CD14-positive monocyte (primary cell): ENCODE measurements around the gene PTGFRN. TPM values are rescaled to one million over a fixed set of nuclear protein-coding genes. Genes with fewer than 3 reads are reported as not detected.
A peak's percentile ranks its signal among the peaks of the same experiment; 100 is the strongest.

Experiments used
- DNase-seq, 3 donors: peaks; one replicate each; pipeline ENCODE4 v3.0.0-alpha.2; 2011 to 2022
- H2AFZ ChIP-seq: 2 replicates; pipeline ENCODE4 v1.6.0; 2012; ENCODE audit warnings: mild to moderate bottlenecking, low read depth, low read length, inconsistent platforms; ENCODE audit not compliant: insufficient read depth, poor library complexity, severe bottlenecking
- H3K27ac ChIP-seq, 2 donors: 1 replicate in 1 of 2; 2 replicates in 1 of 2; pipeline ENCODE4 v1.5.1; 2012 to 2013; ENCODE audit warnings: low read length in 2 of 2, control low read depth in 1 of 2, inconsistent platforms in 1 of 2, low read depth in 1 of 2, mild to moderate bottlenecking in 1 of 2
- H3K27me3 ChIP-seq, 2 donors: one replicate each; pipeline versions ENCODE4 v1.6.0 to v1.6.1; 2011 to 2013; ENCODE audit warnings: low read length in 2 of 2; ENCODE audit not compliant: control insufficient read depth in 2 of 2, insufficient read depth in 2 of 2
- H3K36me3 ChIP-seq, 2 donors: replicated peaks in 1 of 2; 1 replicate in 1 of 2; 2 replicates in 1 of 2; pipeline versions ENCODE4 v1.5.1 to v1.6.1; 2012 to 2013; ENCODE audit warnings: low read length in 2 of 2, control low read depth in 1 of 2, inconsistent platforms in 1 of 2, mild to moderate bottlenecking in 1 of 2; ENCODE audit not compliant: insufficient read depth in 2 of 2, control insufficient read depth in 1 of 2
- H3K4me1 ChIP-seq, 2 donors: 1 replicate in 1 of 2; 2 replicates in 1 of 2; pipeline versions ENCODE4 v1.5.1 to v1.6.1; 2012 to 2013; ENCODE audit warnings: low read length in 2 of 2, control low read depth in 1 of 2, inconsistent platforms in 1 of 2, mild to moderate bottlenecking in 1 of 2, moderate library complexity in 1 of 2; ENCODE audit not compliant: insufficient read depth in 2 of 2, control insufficient read depth in 1 of 2
- H3K4me2 ChIP-seq: replicated peaks from 2 replicates; pipeline ENCODE3; 2012; ENCODE audit warnings: low read length, moderate library complexity, mild to moderate bottlenecking; ENCODE audit not compliant: poor library complexity, severe bottlenecking; ENCODE audit errors: extremely low read depth
- H3K4me3 ChIP-seq, 3 experiments: fragments of 200-600 bp in 1 of 3; sonication (generic) in 1 of 3; replicated peaks in 1 of 3; 1 replicate in 2 of 3; 2 replicates in 1 of 3; pipeline ENCODE4 v1.5.1; 2011 to 2013; ENCODE audit warnings: low read length in 3 of 3, mild to moderate bottlenecking in 3 of 3, control low read depth in 2 of 3, low read depth in 2 of 3, inconsistent platforms in 1 of 3, moderate library complexity in 1 of 3
- H3K79me2 ChIP-seq: 2 replicates; pipeline ENCODE4 v1.6.0; 2012; ENCODE audit warnings: mild to moderate bottlenecking, control low read depth, inconsistent platforms, low read length, moderate library complexity; ENCODE audit not compliant: insufficient read depth
- H3K9ac ChIP-seq: 2 replicates; pipeline ENCODE4 v1.6.0; 2017; ENCODE audit warnings: low read length, mild to moderate bottlenecking; ENCODE audit not compliant: insufficient read depth, poor library complexity, severe bottlenecking
- H3K9me3 ChIP-seq, 2 donors: replicated peaks in 1 of 2; 1 replicate in 1 of 2; 2 replicates in 1 of 2; pipeline versions ENCODE4 v1.5.1 to v1.6.1; 2012 to 2013; ENCODE audit warnings: low read length in 2 of 2, control low read depth in 1 of 2; ENCODE audit not compliant: control insufficient read depth in 1 of 2, insufficient read depth in 1 of 2
- H4K20me1 ChIP-seq: 2 replicates; pipeline ENCODE4 v1.6.0; 2012; ENCODE audit warnings: mild to moderate bottlenecking, low read length, control low read depth, moderate library complexity; ENCODE audit not compliant: insufficient read depth
- H3K27ac Mint-ChIP-seq, 7 donors: one replicate each; pipeline ENCODE4 v1.8.0; 2020; ENCODE audit warnings: mild to moderate bottlenecking in 7 of 7, mixed read lengths in 7 of 7, moderate library complexity in 6 of 7, inconsistent platforms in 2 of 7
- H3K27me3 Mint-ChIP-seq, 3 donors: one replicate each; pipeline ENCODE4 v1.8.0; 2021 to 2022; ENCODE audit warnings: low read depth in 3 of 3, mild to moderate bottlenecking in 3 of 3, mixed read lengths in 3 of 3, moderate library complexity in 3 of 3, inconsistent platforms in 1 of 3
- H3K36me3 Mint-ChIP-seq, 2 donors: one replicate each; pipeline ENCODE4 v1.8.0; 2020; ENCODE audit warnings: mixed read lengths in 2 of 2, inconsistent platforms in 1 of 2, mild to moderate bottlenecking in 1 of 2
- H3K4me1 Mint-ChIP-seq: one replicate; pipeline ENCODE4 v1.8.0; 2020; ENCODE audit warnings: mild to moderate bottlenecking, mixed read lengths
- H3K4me3 Mint-ChIP-seq, 2 donors: one replicate each; pipeline ENCODE4 v1.8.0; 2020; ENCODE audit warnings: mild to moderate bottlenecking in 2 of 2, mixed read lengths in 2 of 2, moderate library complexity in 1 of 2
- H3K9me3 Mint-ChIP-seq, 7 donors: one replicate each; pipeline ENCODE4 v1.8.0; 2020 to 2022; ENCODE audit warnings: mixed read lengths in 7 of 7, mild to moderate bottlenecking in 6 of 7, moderate library complexity in 6 of 7, inconsistent platforms in 2 of 7
- WGBS: methylation state at CpG from one replicate; pipeline ENCODE4 v1.1.5; 2013; ENCODE audit warnings: missing lambda C conversion rate; ENCODE audit not compliant: insufficient coverage; 5-methylcytosine and 5-hydroxymethylcytosine counted together
- intact Hi-C, 2 donors: fragments of 100-400 bp; cut with micrococcal nuclease; formaldehyde crosslinking; loops; one replicate each; pipeline versions ENCODE4 v1.15.0 to v1.15.1; 2023
- polyA plus RNA-seq, 3 donors: library from polyadenylated mRNA; depleted of rRNA in 1 of 3; unstranded in 2 of 3; stranded (reverse) in 1 of 3; fragments of 300-500 nt in 2 of 3; fragments of >200 nt in 1 of 3; fragmentation: Illumina TruSeq in 2 of 3; gene quantifications; 1 replicate in 2 of 3; 2 replicates in 1 of 3; pipeline ENCODE4 v1.2.3, GENCODE V29; 2012 to 2021
- TF ChIP-seq, protein P1 (sequence below): fragments of 200-600 bp; IDR thresholded peaks from one replicate; pipeline ENCODE4 v1.8.0; 2022; ENCODE audit warnings: antibody characterized with exemption, mild to moderate bottlenecking

The PTGFRN gene
- polyA plus RNA-seq, 3 donors, result 1.5 to 2.9 (median 1.6) TPM

DNA sequence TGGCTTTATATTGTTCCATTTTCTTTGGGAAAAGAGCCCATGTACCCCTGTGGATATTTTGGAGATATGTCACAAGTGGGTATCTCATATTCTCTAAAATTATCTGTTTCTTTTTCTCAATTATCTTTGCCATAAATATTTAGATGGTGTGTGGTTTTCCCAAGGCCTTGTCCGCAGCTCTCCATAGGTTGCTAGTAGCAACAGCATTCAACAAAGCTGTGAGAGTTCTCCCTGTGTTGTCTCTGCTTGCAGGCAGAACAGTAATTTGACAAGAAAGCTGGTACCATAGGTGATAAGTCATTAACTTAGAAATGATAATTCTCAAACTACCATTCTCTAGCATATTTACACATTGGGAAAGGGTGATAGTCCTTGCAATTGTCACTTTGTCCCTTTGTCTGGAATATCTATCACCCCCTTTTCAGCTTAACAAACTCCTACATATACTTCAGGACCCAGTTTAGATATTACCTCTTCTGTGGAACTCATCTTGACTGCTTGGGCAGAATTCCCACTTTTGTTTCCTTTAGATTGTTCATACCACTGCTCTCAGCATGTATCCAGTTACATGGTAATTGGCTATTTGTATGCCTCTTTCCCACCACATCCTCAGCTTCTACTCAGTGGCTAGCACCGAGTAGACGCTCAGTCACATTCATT, 100.7 kb downstream of the PTGFRN start:
- Histone ChIP-seq H3K36me3 (peaks cover 11 to 44% of the 10 kb centered on the region in 2 donors), H3K9ac (no peak overlapping the region), H3K9me3 (no peaks in the 10 kb centered on the region), H3K4me2 (no peak overlapping the region), H3K27ac (peak overlapping the region in 1 of 2 donors; percentile 80), H3K27me3 (no peaks in the 10 kb centered on the region), H3K4me1 (peaks cover 51 to 65% of the 10 kb centered on the region in 2 donors), H4K20me1 (no peaks in the 10 kb centered on the region), H3K4me3 (no peak overlapping the region), H2AFZ (no peak overlapping the region), H3K79me2 (peaks cover 16% of the 10 kb centered on the region)
- Mint-ChIP-seq H3K36me3 (peaks cover 50 to 55% of the 10 kb centered on the region in 2 donors), H3K27ac (peak overlapping the region in 3 of 7 donors; percentile 57 to 90 (median 68)), H3K4me1 (peaks cover 45% of the 10 kb centered on the region), H3K4me3 (no peak overlapping the region), H3K9me3 (peaks cover 0 to 3% (median 2%) of the 10 kb centered on the region in 7 donors), H3K27me3 (peaks cover 0 to 1% (median 0%) of the 10 kb centered on the region in 3 donors)
- intact Hi-C loops, result no loop called here
- TF ChIP-seq, protein P1, sequence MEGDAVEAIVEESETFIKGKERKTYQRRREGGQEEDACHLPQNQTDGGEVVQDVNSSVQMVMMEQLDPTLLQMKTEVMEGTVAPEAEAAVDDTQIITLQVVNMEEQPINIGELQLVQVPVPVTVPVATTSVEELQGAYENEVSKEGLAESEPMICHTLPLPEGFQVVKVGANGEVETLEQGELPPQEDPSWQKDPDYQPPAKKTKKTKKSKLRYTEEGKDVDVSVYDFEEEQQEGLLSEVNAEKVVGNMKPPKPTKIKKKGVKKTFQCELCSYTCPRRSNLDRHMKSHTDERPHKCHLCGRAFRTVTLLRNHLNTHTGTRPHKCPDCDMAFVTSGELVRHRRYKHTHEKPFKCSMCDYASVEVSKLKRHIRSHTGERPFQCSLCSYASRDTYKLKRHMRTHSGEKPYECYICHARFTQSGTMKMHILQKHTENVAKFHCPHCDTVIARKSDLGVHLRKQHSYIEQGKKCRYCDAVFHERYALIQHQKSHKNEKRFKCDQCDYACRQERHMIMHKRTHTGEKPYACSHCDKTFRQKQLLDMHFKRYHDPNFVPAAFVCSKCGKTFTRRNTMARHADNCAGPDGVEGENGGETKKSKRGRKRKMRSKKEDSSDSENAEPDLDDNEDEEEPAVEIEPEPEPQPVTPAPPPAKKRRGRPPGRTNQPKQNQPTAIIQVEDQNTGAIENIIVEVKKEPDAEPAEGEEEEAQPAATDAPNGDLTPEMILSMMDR, result no peak
- DNase-seq, result no peak
- WGBS, result no CpG with 5 or more reads among the region's 3 CpGs

GRCh38 chr1:117011334-117011733, 101.6 kb downstream of the PTGFRN start:
- TF ChIP-seq, protein P1, result no peak
- H3K27ac ChIP-seq, result no peak overlapping the region
- intact Hi-C loops, result no loop called here
- H4K20me1 ChIP-seq, result no peaks in the 10 kb centered on the region
- H3K4me2 ChIP-seq, result no peak overlapping the region
- peaks cover 11 to 47% of the 10 kb centered on the region in 2 donors for H3K36me3 ChIP-seq
- H3K4me1 Mint-ChIP-seq, result peaks cover 39% of the 10 kb centered on the region
- H3K36me3 Mint-ChIP-seq, result peaks cover 58 to 59% of the 10 kb centered on the region in 2 donors
- no peaks in the 10 kb centered on the region for H3K27me3 ChIP-seq
- no peak overlapping the region for H3K4me3 Mint-ChIP-seq
- peaks cover 0 to 1% (median 0%) of the 10 kb centered on the region in 3 donors for H3K27me3 Mint-ChIP-seq
- peak overlapping the region in 1 of 7 donors; percentile 51 for H3K27ac Mint-ChIP-seq
- peaks cover 44 to 59% of the 10 kb centered on the region in 2 donors for H3K4me1 ChIP-seq
- H3K9me3 Mint-ChIP-seq, result peaks cover 0 to 3% (median 2%) of the 10 kb centered on the region in 7 donors
- H3K9me3 ChIP-seq, result no peaks in the 10 kb centered on the region
- DNase-seq, result no peak
- WGBS, result 100% methylated on average over 1 of the region's 3 CpGs
- H3K4me3 ChIP-seq, result no peak overlapping the region
- H3K9ac ChIP-seq, result no peak overlapping the region
- H3K79me2 ChIP-seq, result peaks cover 8% of the 10 kb centered on the region
- no peak overlapping the region for H2AFZ ChIP-seq
